Calu3 (cell line): ENCODE data around the gene KYAT1. TPM values are rescaled to one million over a fixed set of nuclear protein-coding genes. Genes with fewer than 3 reads are reported as not detected.

Experiments used
- BruUV-seq: library from RNA; stranded (reverse); fragments of 400-500 nt; replicated peaks from 2 replicates; lab custom pipeline; 2021; lab: Mats Ljungman, UMichigan
- CTCF ChIA-PET: fragments of 300-600 bp; sonication (Branson Sonifier 250); formaldehyde crosslinking; loops from one replicate; lab custom pipeline; 2022; ENCODE audit warnings: antibody characterized with exemption; lab: Charles Lee
- DNase-seq: peaks from one replicate; pipeline ENCODE4 v3.0.0; 2022
- H3K27ac Mint-ChIP-seq: one replicate; pipeline ENCODE4 v1.8.0; 2022; ENCODE audit warnings: mixed read lengths; ENCODE audit not compliant: unreplicated experiment
- H3K27me3 Mint-ChIP-seq: one replicate; pipeline ENCODE4 v1.8.0; 2022; ENCODE audit warnings: mixed read lengths; ENCODE audit not compliant: unreplicated experiment
- H3K36me3 Mint-ChIP-seq: one replicate; pipeline ENCODE4 v1.8.0; 2022; ENCODE audit warnings: mild to moderate bottlenecking, moderate library complexity, mixed read lengths; ENCODE audit not compliant: insufficient read depth, unreplicated experiment
- H3K4me1 Mint-ChIP-seq: one replicate; pipeline ENCODE4 v1.8.0; 2022; ENCODE audit warnings: mild to moderate bottlenecking, low read depth, mixed read lengths; ENCODE audit not compliant: unreplicated experiment
- H3K4me3 Mint-ChIP-seq: one replicate; pipeline ENCODE4 v1.8.0; 2022; ENCODE audit warnings: mild to moderate bottlenecking, low read depth, moderate library complexity, mixed read lengths; ENCODE audit not compliant: unreplicated experiment
- H3K9me3 Mint-ChIP-seq: one replicate; pipeline ENCODE4 v1.8.0; 2022; ENCODE audit warnings: low read depth, mixed read lengths; ENCODE audit not compliant: unreplicated experiment
- intact Hi-C: fragments of 100-400 bp; cut with micrococcal nuclease; formaldehyde crosslinking; loops from one replicate; pipeline ENCODE4 v1.10.0; 2022; ENCODE audit not compliant: unreplicated experiment
- total RNA-seq: library from RNA; stranded (reverse); gene quantifications from 2 replicates; pipeline ENCODE4 v1.2.3, GENCODE V29; 2022
- TF ChIP-seq, protein P1 (sequence below): fragments of 200-600 bp; IDR thresholded peaks from one replicate; pipeline ENCODE4 v1.8.0; 2022; ENCODE audit warnings: antibody characterized with exemption; ENCODE audit not compliant: unreplicated experiment

The KYAT1 gene
- total RNA-seq, 1 experiment from 2014 or later, result 4.1 TPM

DNA sequence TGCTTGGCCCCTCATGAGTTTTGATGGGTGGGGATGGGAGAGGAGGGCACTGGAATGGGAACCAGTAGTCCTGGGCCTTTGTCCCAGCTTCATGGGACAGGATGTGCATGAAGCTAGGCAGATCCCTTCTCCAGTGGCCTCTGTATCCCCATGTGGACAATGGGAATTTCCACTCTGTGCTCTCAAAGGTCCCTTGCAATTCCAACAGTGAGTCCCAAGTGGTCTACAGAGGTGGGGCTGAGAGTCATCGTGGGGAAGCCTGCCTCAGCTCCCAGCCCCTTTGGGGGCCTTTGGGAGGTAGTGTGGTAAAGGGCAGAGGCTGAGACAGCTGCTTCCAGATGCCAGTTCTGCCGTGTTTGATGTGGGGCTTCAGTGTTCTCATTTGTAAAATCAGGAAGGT is 37.2 kb upstream of the KYAT1 start:
- no peaks in the 10 kb centered on the region for H3K4me1 Mint-ChIP-seq
- peaks cover 22% of the 10 kb centered on the region for H3K36me3 Mint-ChIP-seq

GRCh38 chr9:128917151-128917849 is 35.5 kb upstream of the KYAT1 start:
- Mint-ChIP-seq H3K27ac (no peak overlapping the region), H3K4me1 (peaks cover 11% of the 10 kb centered on the region), H3K36me3 (peaks cover 22% of the 10 kb centered on the region), H3K27me3 (no peaks in the 10 kb centered on the region), H3K4me3 (no peak overlapping the region), H3K9me3 (no peaks in the 10 kb centered on the region)
- no TSS peak for BruUV-seq
- TF ChIP-seq, protein P1, sequence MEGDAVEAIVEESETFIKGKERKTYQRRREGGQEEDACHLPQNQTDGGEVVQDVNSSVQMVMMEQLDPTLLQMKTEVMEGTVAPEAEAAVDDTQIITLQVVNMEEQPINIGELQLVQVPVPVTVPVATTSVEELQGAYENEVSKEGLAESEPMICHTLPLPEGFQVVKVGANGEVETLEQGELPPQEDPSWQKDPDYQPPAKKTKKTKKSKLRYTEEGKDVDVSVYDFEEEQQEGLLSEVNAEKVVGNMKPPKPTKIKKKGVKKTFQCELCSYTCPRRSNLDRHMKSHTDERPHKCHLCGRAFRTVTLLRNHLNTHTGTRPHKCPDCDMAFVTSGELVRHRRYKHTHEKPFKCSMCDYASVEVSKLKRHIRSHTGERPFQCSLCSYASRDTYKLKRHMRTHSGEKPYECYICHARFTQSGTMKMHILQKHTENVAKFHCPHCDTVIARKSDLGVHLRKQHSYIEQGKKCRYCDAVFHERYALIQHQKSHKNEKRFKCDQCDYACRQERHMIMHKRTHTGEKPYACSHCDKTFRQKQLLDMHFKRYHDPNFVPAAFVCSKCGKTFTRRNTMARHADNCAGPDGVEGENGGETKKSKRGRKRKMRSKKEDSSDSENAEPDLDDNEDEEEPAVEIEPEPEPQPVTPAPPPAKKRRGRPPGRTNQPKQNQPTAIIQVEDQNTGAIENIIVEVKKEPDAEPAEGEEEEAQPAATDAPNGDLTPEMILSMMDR, result no peak
- CTCF ChIA-PET, result no interaction called here
- intact Hi-C loops, result no loop called here
- no peak for DNase-seq

More for the DNA sequence above, 37.2 kb upstream of the KYAT1 start:
- BruUV-seq, result no TSS peak
- H3K27me3 Mint-ChIP-seq, result no peaks in the 10 kb centered on the region
- DNase-seq, result no peak
- CTCF ChIA-PET, result no interaction called here
- no peak overlapping the region for H3K4me3 Mint-ChIP-seq
- TF ChIP-seq, protein P1, result no peak
- intact Hi-C loops, result no loop called here
- H3K27ac Mint-ChIP-seq, result no peak overlapping the region
- H3K9me3 Mint-ChIP-seq, result no peaks in the 10 kb centered on the region

DNA sequence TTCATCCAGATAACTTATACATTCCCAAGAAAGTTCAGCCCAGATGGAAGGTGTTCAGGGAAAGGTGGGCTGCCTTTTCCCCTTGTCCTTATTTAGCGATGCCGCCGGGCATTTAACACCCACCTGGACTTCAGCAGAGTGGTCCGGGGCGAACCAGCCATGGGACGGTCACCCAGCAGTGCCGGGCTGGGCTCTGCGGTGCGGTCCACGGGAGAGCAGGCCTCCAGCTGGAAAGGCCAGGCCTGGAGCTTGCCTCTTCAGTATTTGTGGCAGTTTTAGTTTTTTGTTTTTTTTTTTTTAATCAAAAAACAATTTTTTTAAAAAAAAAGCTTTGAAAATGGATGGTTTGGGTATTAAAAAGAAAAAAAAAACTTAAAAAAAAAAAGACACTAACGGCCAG is 35.0 kb upstream of the KYAT1 start:
- CTCF ChIA-PET, result no interaction called here
- H3K36me3 Mint-ChIP-seq, result peaks cover 22% of the 10 kb centered on the region
- peaks cover 17% of the 10 kb centered on the region for H3K4me1 Mint-ChIP-seq
- H3K27me3 Mint-ChIP-seq, result no peaks in the 10 kb centered on the region
- no TSS peak for BruUV-seq
- H3K9me3 Mint-ChIP-seq, result no peaks in the 10 kb centered on the region
- H3K4me3 Mint-ChIP-seq, result no peak overlapping the region
- no peak overlapping the region for H3K27ac Mint-ChIP-seq
- TF ChIP-seq, protein P1, result no peak
- intact Hi-C loops, result no loop called here
- no peak for DNase-seq

DNA sequence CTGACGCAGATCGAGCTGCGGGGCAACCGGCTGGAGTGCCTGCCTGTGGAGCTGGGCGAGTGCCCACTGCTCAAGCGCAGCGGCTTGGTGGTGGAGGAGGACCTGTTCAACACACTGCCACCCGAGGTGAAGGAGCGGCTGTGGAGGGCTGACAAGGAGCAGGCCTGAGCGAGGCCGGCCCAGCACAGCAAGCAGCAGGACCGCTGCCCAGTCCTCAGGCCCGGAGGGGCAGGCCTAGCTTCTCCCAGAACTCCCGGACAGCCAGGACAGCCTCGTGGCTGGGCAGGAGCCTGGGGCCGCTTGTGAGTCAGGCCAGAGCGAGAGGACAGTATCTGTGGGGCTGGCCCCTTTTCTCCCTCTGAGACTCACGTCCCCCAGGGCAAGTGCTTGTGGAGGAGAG is 34.5 kb upstream of the KYAT1 start:
- peaks cover 18% of the 10 kb centered on the region for H3K4me1 Mint-ChIP-seq
- TF ChIP-seq, protein P1, result no peak
- peaks cover 22% of the 10 kb centered on the region for H3K36me3 Mint-ChIP-seq
- no TSS peak for BruUV-seq
- DNase-seq, result no peak
- H3K27me3 Mint-ChIP-seq, result no peaks in the 10 kb centered on the region
- H3K4me3 Mint-ChIP-seq, result no peak overlapping the region
- intact Hi-C loops, result no loop called here
- H3K27ac Mint-ChIP-seq, result no peak overlapping the region
- no peaks in the 10 kb centered on the region for H3K9me3 Mint-ChIP-seq
- CTCF ChIA-PET, result interaction anchor here (0.6 kb wide), 1 partner anchor 75 kb away, joined by 6 read pairs; no protein-coding TSS in a partner anchor
